ENCODE measurements around the gene PAIP2B.
A peak's percentile ranks its signal among the peaks of the same experiment; 100 is the strongest.

Gene PAIP2B

DNA sequence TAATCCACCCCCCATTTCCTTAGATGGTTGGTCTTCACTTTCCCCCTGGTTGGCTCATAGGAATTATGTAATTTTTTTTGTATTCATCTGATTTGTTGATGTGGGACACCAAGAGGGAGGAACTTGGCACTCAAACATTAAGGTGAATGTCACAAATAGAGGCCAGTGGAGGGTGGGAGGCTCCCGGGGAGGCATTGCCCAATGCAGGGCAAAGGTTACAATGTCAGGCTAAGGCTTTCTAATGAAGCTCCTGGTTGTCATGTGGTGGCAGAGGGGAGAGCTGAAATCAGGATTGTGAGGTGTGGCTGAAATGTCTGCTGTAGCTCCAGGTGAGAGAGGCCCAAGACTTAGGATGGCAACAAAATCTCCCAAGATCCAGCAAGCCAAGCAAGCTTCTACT lies 53.8 kb downstream of the PAIP2B start:
- no peaks in the 10 kb centered on the region for H4K20me1 ChIP-seq
- no peaks in the 10 kb centered on the region for H3K36me3 ChIP-seq
- H3K4me1 ChIP-seq, result peaks cover 0 to 27% (median 15%) of the 10 kb centered on the region in 10 experiments; a peak in 17 of 20 replicates
- no peak overlapping the region for H3K4me3 ChIP-seq
- H3K9ac ChIP-seq, result no peak overlapping the region
- no peak overlapping the region for H3K27ac ChIP-seq
- no peaks in the 10 kb centered on the region for H3K9me3 ChIP-seq (replicated peaks in 1 of 11)
- no peaks in the 10 kb centered on the region for H3K27me3 ChIP-seq
- no peak overlapping the region; a peak in 1 of 22 replicates for H3K4me2 ChIP-seq
- TF ChIP-seq Cebpa-rat (IDR thresholded peaks at IDR 0.05), result no peak

DNA sequence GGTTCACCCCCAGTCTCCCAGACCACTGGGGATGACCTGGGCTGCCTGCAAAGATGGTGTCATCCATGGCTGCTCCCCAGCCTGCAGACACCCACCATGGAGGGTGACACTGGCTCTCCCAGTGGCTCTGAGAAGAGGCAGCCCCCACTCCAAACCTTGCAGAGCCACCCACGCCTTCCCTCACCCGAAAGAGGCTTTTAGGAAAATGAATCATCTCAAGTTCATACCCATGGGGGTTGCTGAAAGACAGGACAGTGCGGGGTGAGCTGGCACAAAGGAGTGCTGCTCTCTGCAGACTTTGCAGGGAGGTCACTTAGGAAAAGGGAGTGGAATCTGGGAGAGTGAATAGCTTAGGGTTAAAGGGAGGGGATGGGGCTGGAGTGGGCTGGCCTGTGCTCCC lies 60.1 kb downstream of the PAIP2B start:
- H3K27me3 ChIP-seq, result no peaks in the 10 kb centered on the region
- H4K20me1 ChIP-seq, result no peaks in the 10 kb centered on the region
- H3K9ac ChIP-seq, result no peak overlapping the region
- no peak for TF ChIP-seq Cebpa-rat (IDR thresholded peaks at IDR 0.05)
- H3K36me3 ChIP-seq, result no peaks in the 10 kb centered on the region
- no peaks in the 10 kb centered on the region for H3K9me3 ChIP-seq (replicated peaks in 1 of 11)
- H3K4me1 ChIP-seq, result peaks cover 6 to 17% (median 13%) of the 10 kb centered on the region in 10 experiments; a peak in 18 of 20 replicates
- H3K4me3 ChIP-seq, result no peak overlapping the region
- peak overlapping the region in 10 of 11 experiments; percentile 29 to 74 (median 54); a peak in 19 of 22 replicates for H3K4me2 ChIP-seq
- no peak overlapping the region for H3K27ac ChIP-seq

DNA sequence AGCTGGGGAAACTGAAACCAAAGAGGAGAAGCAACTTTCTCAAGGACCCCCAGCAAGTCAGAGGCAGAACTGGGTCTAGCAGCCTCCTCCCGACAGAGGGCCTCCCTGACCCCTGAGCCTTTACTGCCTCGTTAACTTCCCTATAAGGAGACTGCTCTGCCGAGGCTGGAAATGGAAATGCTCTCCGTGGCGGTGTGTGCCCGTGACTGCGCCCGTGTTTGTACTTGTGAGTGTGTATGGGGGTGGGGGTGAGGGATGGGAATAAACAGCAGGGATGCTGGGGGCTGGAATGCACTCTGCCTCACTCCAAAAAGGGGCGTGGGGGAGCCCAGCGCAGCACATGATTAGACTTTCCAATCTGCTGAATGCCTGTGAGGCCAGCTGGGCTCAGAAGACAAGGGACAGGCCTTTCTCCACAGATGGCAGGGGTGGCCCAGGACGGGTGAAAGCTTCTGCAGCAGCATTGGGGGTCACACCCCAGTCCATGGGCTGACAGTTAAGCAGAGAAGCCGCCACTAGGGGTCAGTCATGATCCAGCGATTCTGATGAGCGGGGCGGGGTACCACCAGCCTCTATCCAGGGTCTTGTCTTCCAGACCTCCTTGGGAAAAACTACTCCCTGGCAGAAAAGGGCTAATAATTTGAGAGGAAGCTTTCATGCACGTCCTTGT lies 69.6 kb downstream of the PAIP2B start:
- H3K36me3 ChIP-seq, result no peaks in the 10 kb centered on the region
- no peaks in the 10 kb centered on the region for H3K27me3 ChIP-seq
- H3K9ac ChIP-seq, result 0 out of 22 replicates have a peak overlapping the region, but pooled peaks of 1 of the 11 experiments have one; percentile 28
- no peak overlapping the region for H3K27ac ChIP-seq
- peak overlapping the region in 9 of 11 experiments; percentile 12 to 89 (median 56); a peak in 14 of 22 replicates for H3K4me2 ChIP-seq
- H3K4me3 ChIP-seq, result peak overlapping the region in 1 of 10 experiments; percentile 19; a peak in 2 of 20 replicates
- peaks cover 0 to 8% (median 2%) of the 10 kb centered on the region in 10 experiments; a peak in 3 of 20 replicates for H3K4me1 ChIP-seq
- no peak for TF ChIP-seq Cebpa-rat (IDR thresholded peaks at IDR 0.05)
- no peaks in the 10 kb centered on the region for H3K9me3 ChIP-seq (replicated peaks in 1 of 11)
- H4K20me1 ChIP-seq, result no peaks in the 10 kb centered on the region

DNA sequence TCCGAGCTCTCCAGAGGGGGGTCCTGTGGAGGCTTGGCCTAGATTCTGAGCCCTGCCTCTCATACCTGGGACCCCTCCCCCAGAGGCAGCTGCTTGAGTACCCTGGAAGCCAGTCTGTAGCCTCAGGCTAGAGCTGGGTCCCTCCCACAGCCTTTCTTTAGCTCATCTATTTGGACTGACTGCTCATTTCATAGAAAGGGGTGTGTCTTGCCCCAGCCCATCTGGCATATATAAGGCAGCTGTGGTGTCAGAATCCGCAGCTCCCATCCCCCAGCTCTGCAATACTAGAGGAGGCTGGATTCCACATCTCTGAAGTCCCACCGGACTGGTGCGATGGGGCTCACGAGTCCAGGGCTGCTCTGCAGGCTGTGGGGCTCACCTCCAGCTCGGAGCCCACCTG lies 70.3 kb downstream of the PAIP2B start:
- Histone ChIP-seq H3K4me2 (peak overlapping the region in 4 of 11 experiments; percentile 15 to 83 (median 48); a peak in 4 of 22 replicates), H3K4me3 (no peak overlapping the region), H4K20me1 (peaks cover 0 to 2% (median 0%) of the 10 kb centered on the region in 11 experiments; a peak in 3 of 22 replicates), H3K36me3 (no peaks in the 10 kb centered on the region), H3K4me1 (peaks cover 0 to 8% (median 2%) of the 10 kb centered on the region in 10 experiments; a peak in 3 of 20 replicates), H3K9me3 (replicated peaks in 1 of 11) (no peaks in the 10 kb centered on the region), H3K9ac (no peak overlapping the region), H3K27ac (no peak overlapping the region), H3K27me3 (no peaks in the 10 kb centered on the region)
- no peak for TF ChIP-seq Cebpa-rat (IDR thresholded peaks at IDR 0.05)

DNA sequence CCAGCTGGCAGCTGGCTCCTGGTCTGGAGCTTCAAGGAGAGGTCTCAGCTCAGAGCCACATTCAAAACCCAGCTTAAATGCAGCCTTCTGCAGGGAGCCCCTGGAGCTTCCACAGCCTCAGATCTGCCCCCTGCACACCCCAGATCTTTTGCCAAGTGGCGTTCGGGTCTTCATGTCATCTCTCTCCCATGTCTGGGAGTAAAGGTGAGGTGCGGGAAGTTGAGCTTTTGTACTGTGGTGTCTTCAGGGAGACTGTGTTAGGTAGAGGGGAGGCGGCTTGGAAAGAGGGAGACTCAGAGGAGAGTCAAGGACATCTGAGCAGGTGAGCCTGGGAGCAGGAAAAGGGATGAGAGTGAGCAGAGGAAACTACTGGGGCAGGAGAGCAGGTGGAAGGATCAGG lies 71.1 kb downstream of the PAIP2B start:
- Histone ChIP-seq H3K4me1 (peaks cover 0 to 8% (median 2%) of the 10 kb centered on the region in 10 experiments; a peak in 3 of 20 replicates), H4K20me1 (peaks cover 0 to 4% (median under 1%) of the 10 kb centered on the region in 11 experiments; a peak in 6 of 22 replicates), H3K9me3 (replicated peaks in 1 of 11) (no peaks in the 10 kb centered on the region), H3K27me3 (no peaks in the 10 kb centered on the region), H3K4me3 (no peak overlapping the region), H3K9ac (no peak overlapping the region), H3K36me3 (peaks cover 0 to 4% (median 3%) of the 10 kb centered on the region in 11 experiments; a peak in 17 of 22 replicates), H3K4me2 (no peak overlapping the region), H3K27ac (no peak overlapping the region)
- no peak for TF ChIP-seq Cebpa-rat (IDR thresholded peaks at IDR 0.05)

DNA sequence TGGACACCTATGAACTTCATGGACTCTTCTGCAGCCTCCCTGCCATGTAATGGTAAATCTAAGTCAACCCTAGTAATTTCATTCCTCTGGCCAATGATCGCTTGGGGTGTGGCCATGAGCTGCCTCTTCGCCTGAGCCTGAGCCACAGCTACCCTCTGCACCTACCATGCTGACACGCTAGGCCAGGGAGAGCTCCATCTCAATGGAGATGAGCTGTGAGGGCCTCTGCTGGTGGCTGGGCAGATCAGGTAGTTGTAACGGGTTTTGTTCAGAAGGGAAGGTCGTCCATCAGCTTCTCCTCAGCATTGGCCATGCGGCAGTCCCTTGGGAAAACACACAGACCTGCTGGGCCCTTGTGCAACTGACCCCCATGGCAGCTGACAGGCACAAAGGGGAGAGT lies 72.1 kb downstream of the PAIP2B start:
- Histone ChIP-seq H3K27ac (no peak overlapping the region), H3K36me3 (peaks cover 10 to 15% (median 13%) of the 10 kb centered on the region in 11 experiments), H3K9ac (no peak overlapping the region)

DNA sequence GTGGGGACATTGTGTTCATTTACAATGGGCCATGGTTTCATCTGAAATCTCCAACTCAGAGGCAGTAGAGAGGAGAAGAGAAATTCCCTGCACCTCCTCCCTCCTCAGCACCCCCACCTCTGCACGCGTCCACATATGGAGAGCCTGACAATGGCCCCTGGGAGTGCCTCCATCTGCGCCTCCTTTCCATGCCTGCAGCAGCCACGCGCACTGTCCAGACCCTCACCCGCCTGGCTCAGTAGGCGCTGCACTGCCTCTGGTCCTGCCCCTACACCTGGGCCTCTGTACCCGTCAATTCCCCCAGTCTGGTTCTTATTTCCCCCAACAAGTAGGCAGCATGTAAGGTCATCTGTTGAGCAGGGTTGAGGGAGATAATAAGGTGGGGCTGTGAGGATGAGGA lies 72.6 kb downstream of the PAIP2B start:
- Histone ChIP-seq H3K4me3 (no peak overlapping the region), H3K9ac (no peak overlapping the region), H3K36me3 (peaks cover 15 to 20% (median 19%) of the 10 kb centered on the region in 11 experiments), H3K4me1 (peaks cover 0 to 8% (median 2%) of the 10 kb centered on the region in 10 experiments; a peak in 3 of 20 replicates), H4K20me1 (peaks cover 0 to 17% (median 8%) of the 10 kb centered on the region in 11 experiments; a peak in 10 of 22 replicates), H3K27ac (no peak overlapping the region), H3K27me3 (no peaks in the 10 kb centered on the region), H3K4me2 (no peak overlapping the region), H3K9me3 (replicated peaks in 1 of 11) (no peaks in the 10 kb centered on the region)
- no peak for TF ChIP-seq Cebpa-rat (IDR thresholded peaks at IDR 0.05)

More for the DNA sequence above, 72.1 kb downstream of the PAIP2B start:
- H3K4me3 ChIP-seq, result no peak overlapping the region
- no peaks in the 10 kb centered on the region for H3K27me3 ChIP-seq
- H4K20me1 ChIP-seq, result peaks cover 0 to 12% (median 6%) of the 10 kb centered on the region in 11 experiments; a peak in 10 of 22 replicates
- H3K4me1 ChIP-seq, result peaks cover 0 to 8% (median 2%) of the 10 kb centered on the region in 10 experiments; a peak in 3 of 20 replicates
- TF ChIP-seq Cebpa-rat (IDR thresholded peaks at IDR 0.05), result no peak
- H3K9me3 ChIP-seq (replicated peaks in 1 of 11), result no peaks in the 10 kb centered on the region
- H3K4me2 ChIP-seq, result no peak overlapping the region

DNA sequence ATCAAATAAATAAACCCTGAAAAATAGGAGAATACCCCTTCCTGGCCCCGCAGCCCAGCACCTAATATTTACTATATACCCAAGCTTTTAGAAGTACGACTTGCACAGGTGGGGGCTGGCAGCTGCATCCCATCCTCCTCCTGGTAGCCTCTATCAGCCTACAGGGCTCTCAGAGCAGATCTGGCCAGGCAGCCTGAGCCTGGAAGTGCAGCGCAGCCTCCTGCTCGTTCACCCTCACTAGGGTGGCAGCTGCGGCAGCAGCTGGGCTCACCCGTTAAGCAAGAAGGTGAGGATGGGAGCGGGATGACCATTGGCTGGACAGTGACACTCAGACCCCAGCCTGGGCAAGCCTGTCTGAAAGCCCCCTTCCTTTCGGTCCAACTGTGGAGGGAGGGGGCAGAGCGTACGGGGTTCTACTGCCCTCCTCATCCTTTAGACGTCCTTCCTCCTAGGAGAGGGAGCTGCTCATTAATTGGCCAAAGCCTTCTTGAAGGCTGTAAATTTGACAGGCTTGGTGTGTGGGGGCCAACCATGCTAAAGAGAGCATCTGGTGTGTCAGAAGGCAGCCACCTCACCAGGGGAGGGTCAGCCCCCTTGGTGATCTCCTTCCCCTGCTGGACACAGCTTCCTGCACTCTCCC lies 73.2 kb downstream of the PAIP2B start:
- Histone ChIP-seq H3K27ac (no peak overlapping the region), H3K36me3 (peaks cover 21 to 26% (median 24%) of the 10 kb centered on the region in 11 experiments), H3K9me3 (replicated peaks in 1 of 11) (no peaks in the 10 kb centered on the region), H3K9ac (no peak overlapping the region), H3K4me2 (no peak overlapping the region), H3K27me3 (no peaks in the 10 kb centered on the region), H3K4me1 (peaks cover 0 to 8% (median 2%) of the 10 kb centered on the region in 10 experiments; a peak in 3 of 20 replicates), H3K4me3 (no peak overlapping the region), H4K20me1 (peaks cover 0 to 23% (median 12%) of the 10 kb centered on the region in 11 experiments; a peak in 14 of 22 replicates)
- TF ChIP-seq Cebpa-rat (IDR thresholded peaks at IDR 0.05), result no peak

DNA sequence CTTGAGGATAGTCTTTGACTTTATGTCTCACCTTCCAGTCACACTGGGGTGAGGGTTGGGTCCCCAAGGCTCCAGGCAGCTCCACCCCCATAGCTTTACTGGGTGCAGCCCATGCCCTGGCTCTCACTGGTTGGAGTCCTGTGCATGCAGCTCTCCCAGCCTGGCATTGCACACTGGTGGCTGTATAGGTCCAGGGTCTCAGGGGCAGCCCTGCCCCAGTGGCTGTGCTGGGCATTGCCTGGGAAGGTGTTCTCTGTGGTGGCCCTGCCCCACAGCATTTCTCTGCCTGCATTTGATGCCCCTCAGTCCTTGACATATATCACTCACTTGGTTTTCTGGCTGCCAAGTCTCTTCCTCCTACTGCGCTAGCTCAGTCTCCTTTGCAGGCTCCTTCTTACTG lies 75.3 kb downstream of the PAIP2B start:
- Histone ChIP-seq H3K4me1 (no peaks in the 10 kb centered on the region), H4K20me1 (peaks cover 0 to 42% (median 16%) of the 10 kb centered on the region in 11 experiments; a peak in 16 of 22 replicates), H3K9me3 (replicated peaks in 1 of 11) (no peaks in the 10 kb centered on the region), H3K9ac (no peak overlapping the region), H3K4me2 (no peak overlapping the region), H3K27me3 (no peaks in the 10 kb centered on the region), H3K4me3 (no peak overlapping the region), H3K27ac (no peak overlapping the region), H3K36me3 (peaks cover 42 to 47% (median 45%) of the 10 kb centered on the region in 11 experiments)
- no peak for TF ChIP-seq Cebpa-rat (IDR thresholded peaks at IDR 0.05)
